Omental fat pad (tissue), 4 donors: Measurements from ENCODE around the gene C1orf159. TPM values are rescaled to one million over a fixed set of nuclear protein-coding genes. Genes with fewer than 3 reads are reported as not detected.
A peak's percentile ranks its signal among the peaks of the same experiment; 100 is the strongest.

Experiments used
- ATAC-seq: fragments of 150-250 bp; one replicate; pipeline ENCODE4 v1.9.1; 2016; ENCODE audit warnings: mild to moderate bottlenecking, moderate library complexity; ENCODE audit not compliant: low FRiP score
- DNase-seq: peaks from one replicate; pipeline ENCODE4 v3.0.0-alpha.2; 2019; ENCODE audit warnings: low spot score
- CTCF ChIP-seq, 3 donors: fragments of 450-650 bp; IDR thresholded peaks; one replicate each; pipeline ENCODE4 v1.5.1; 2016 to 2017; ENCODE audit warnings: antibody characterized with exemption in 3 of 3, mild to moderate bottlenecking in 3 of 3, moderate library complexity in 2 of 3
- total RNA-seq, 4 donors: library from RNA; depleted of rRNA; stranded (reverse); fragments of >200 nt; gene quantifications; one replicate each; pipeline ENCODE4 v1.1.0, GENCODE V29; 2016

Gene C1orf159
- total RNA-seq, 4 donors from 2014 or later = 5.6 to 12.0 (median 9.5) TPM

GRCh38 chr1:1035291-1035943 lies 80.5 kb downstream of the C1orf159 start:
- DNase-seq (no peak), ATAC-seq (no peak)
- no peak for TF ChIP-seq CTCF (IDR thresholded peaks at IDR 0.05)

GRCh38 chr1:1034439-1034781 lies 81.5 kb downstream of the C1orf159 start:
- no peak for TF ChIP-seq CTCF (IDR thresholded peaks at IDR 0.05)
- DNase-seq = no peak
- ATAC-seq = no peak

GRCh38 chr1:1033731-1034438 lies 82.0 kb downstream of the C1orf159 start:
- ATAC-seq = no peak
- DNase-seq = no peak
- no peak for TF ChIP-seq CTCF (IDR thresholded peaks at IDR 0.05)

- peak in 1 of 3 donors; percentile 35 for TF ChIP-seq CTCF (IDR thresholded peaks at IDR 0.05)
- peak; percentile 92 for ATAC-seq
- peak; percentile 32 for DNase-seq
Measured at GRCh38 chr1:1033009-1033587, 82.8 kb downstream of the C1orf159 start.

- TF ChIP-seq CTCF (IDR thresholded peaks at IDR 0.05) = no peak
- DNase-seq (no peak), ATAC-seq (peak; percentile 10)
Measured at GRCh38 chr1:1032424-1032823, 83.5 kb downstream of the C1orf159 start.

Other genes starting within 250 kb of the C1orf159 start
- gene SAMD11, start 192.2 kb downstream of the C1orf159 start, total RNA-seq = 1 to 10 TPM in 3 of 4 donors, under 1 TPM in 1; 0.96 to 7.7 (median 1.3) TPM
- 10 to 100 TPM; 29.2 to 63.5 (median 31.3) TPM for gene NOC2L, start 156.8 kb downstream of the C1orf159 start, total RNA-seq
- gene KLHL17, start 155.5 kb downstream of the C1orf159 start, total RNA-seq = 1 to 10 TPM; 3.4 to 6.8 (median 6.2) TPM
- gene PLEKHN1, start 149.6 kb downstream of the C1orf159 start, total RNA-seq = under 1 TPM in 3 of 4 donors, not detected in 1; 0.19 to 0.48 (median 0.25) TPM
- gene PERM1, start 134.0 kb downstream of the C1orf159 start, total RNA-seq = 1 to 10 TPM in 1 of 4 donors, under 1 TPM in 1, not detected in 2; 0.36 to 1.4 TPM
- gene HES4, start 116.0 kb downstream of the C1orf159 start, total RNA-seq = 10 to 100 TPM; 17.8 to 30.0 (median 22.6) TPM
- 10 to 100 TPM; 27.7 to 84.3 (median 32.6) TPM for gene ISG15, start 102.6 kb downstream of the C1orf159 start, total RNA-seq
- 10 to 100 TPM; 17.2 to 42.3 (median 22.6) TPM for gene AGRN, start 96.0 kb downstream of the C1orf159 start, total RNA-seq
- not detected for gene RNF223, start 41.8 kb downstream of the C1orf159 start, total RNA-seq
- 1 to 10 TPM in 1 of 4 donors, under 1 TPM in 2, not detected in 1; 0.48 to 1.0 (median 0.95) TPM for gene TTLL10, start 57.8 kb upstream of the C1orf159 start, total RNA-seq
- gene TNFRSF18, start 90.5 kb upstream of the C1orf159 start, total RNA-seq = 1 to 10 TPM in 2 of 4 donors, under 1 TPM in 1, not detected in 1; 0.44 to 2.8 (median 1.7) TPM
- gene TNFRSF4, start 98.1 kb upstream of the C1orf159 start, total RNA-seq = 10 to 100 TPM in 1 of 4 donors, 1 to 10 TPM in 3; 2.4 to 10.7 (median 5.9) TPM
- 100 to 1,000 TPM in 2 of 4 donors, 10 to 100 TPM in 2; 78.3 to 122 (median 98.8) TPM for gene SDF4, start 115.9 kb upstream of the C1orf159 start, total RNA-seq
- 10 to 100 TPM; 14.6 to 27.1 (median 22.1) TPM for gene B3GALT6, start 116.1 kb upstream of the C1orf159 start, total RNA-seq
- 1 to 10 TPM in 3 of 4 donors, not detected in 1; 1.0 to 5.2 (median 1.8) TPM for gene C1QTNF12, start 130.6 kb upstream of the C1orf159 start, total RNA-seq
- 10 to 100 TPM; 30.4 to 50.3 (median 42.9) TPM for gene UBE2J2, start 157.8 kb upstream of the C1orf159 start, total RNA-seq
- gene SCNN1D, start 164.3 kb upstream of the C1orf159 start, total RNA-seq = 1 to 10 TPM in 3 of 4 donors, under 1 TPM in 1; 0.96 to 4.9 (median 2.7) TPM
- 10 to 100 TPM; 19.2 to 41.8 (median 38.1) TPM for gene ACAP3, start 191.8 kb upstream of the C1orf159 start, total RNA-seq
- 10 to 100 TPM; 15.7 to 26.0 (median 17.5) TPM for gene PUSL1, start 192.5 kb upstream of the C1orf159 start, total RNA-seq
- gene INTS11, start 208.6 kb upstream of the C1orf159 start, total RNA-seq = 100 to 1,000 TPM in 1 of 4 donors, 10 to 100 TPM in 3; 71.9 to 103 (median 86.2) TPM
- 10 to 100 TPM in 2 of 4 donors, 1 to 10 TPM in 2; 8.5 to 18.6 (median 11.5) TPM for gene CPTP, start 208.7 kb upstream of the C1orf159 start, total RNA-seq
- under 1 TPM; 0.12 to 0.32 (median 0.16) TPM for gene TAS1R3, start 215.2 kb upstream of the C1orf159 start, total RNA-seq
- 10 to 100 TPM; 56.6 to 65.0 (median 61.8) TPM for gene DVL1, start 233.3 kb upstream of the C1orf159 start, total RNA-seq
- 100 to 1,000 TPM in 1 of 4 donors, 10 to 100 TPM in 3; 78.2 to 147 (median 83.3) TPM for gene MXRA8, start 242.5 kb upstream of the C1orf159 start, total RNA-seq